Progenitor cell of endocrine pancreas (in vitro differentiated cells): ENCODE measurements around the gene LRP1B. TPM values are rescaled to one million over a fixed set of nuclear protein-coding genes. Genes with fewer than 3 reads are reported as not detected.

Experiments
- DNase-seq: peaks from one replicate; pipeline ENCODE4 v3.0.0; 2021; ENCODE audit warnings: low spot score; ENCODE audit not compliant: unreplicated experiment
- H3K27ac Mint-ChIP-seq: 2 replicates; pipeline ENCODE4 v1.8.0; 2021; ENCODE audit warnings: mild to moderate bottlenecking, moderate library complexity, mixed read lengths
- H3K27me3 Mint-ChIP-seq: 2 replicates; pipeline ENCODE4 v1.8.0; 2021; ENCODE audit warnings: mixed read lengths
- H3K36me3 Mint-ChIP-seq: 2 replicates; pipeline ENCODE4 v1.8.0; 2022; ENCODE audit warnings: mixed read lengths; ENCODE audit not compliant: insufficient read depth
- H3K4me1 Mint-ChIP-seq: 2 replicates; pipeline ENCODE4 v1.8.0; 2021; ENCODE audit warnings: low read depth, mixed read lengths
- H3K4me3 Mint-ChIP-seq: 2 replicates; pipeline ENCODE4 v1.8.0; 2021; ENCODE audit warnings: low read depth, mild to moderate bottlenecking, moderate library complexity, mixed read lengths
- H3K9me3 Mint-ChIP-seq: 2 replicates; pipeline ENCODE4 v1.8.0; 2021; ENCODE audit warnings: low read depth, mixed read lengths
- CTCF ChIP-seq: fragments of 200-600 bp; sonication (generic); IDR thresholded peaks from one replicate; pipeline ENCODE4 v1.5.0; 2021; ENCODE audit warnings: antibody characterized with exemption, mild to moderate bottlenecking; ENCODE audit not compliant: unreplicated experiment
- total RNA-seq: library from RNA; stranded (reverse); gene quantifications from 2 replicates; pipeline ENCODE4 v1.2.1, GENCODE V29; 2021

LRP1B gene
- total RNA-seq, 1 donor from 2014 or later, result 0.57 TPM

- Mint-ChIP-seq H3K9me3 (no peaks in the 10 kb centered on the region), H3K4me3 (no peak overlapping the region), H3K4me1 (peaks cover 2% of the 10 kb centered on the region), H3K27me3 (no peaks in the 10 kb centered on the region), H3K36me3 (no peaks in the 10 kb centered on the region), H3K27ac (no peak overlapping the region)
- no peak for DNase-seq
- TF ChIP-seq CTCF, result no peak
Measured at GRCh38 chr2:140337061-140337460, 1793.8 kb downstream of the LRP1B start.

- Mint-ChIP-seq H3K4me1 (no peaks in the 10 kb centered on the region), H3K27ac (no peak overlapping the region), H3K4me3 (no peak overlapping the region), H3K9me3 (no peaks in the 10 kb centered on the region), H3K36me3 (no peaks in the 10 kb centered on the region), H3K27me3 (no peaks in the 10 kb centered on the region)
- no peak for TF ChIP-seq CTCF
- no peak for DNase-seq
Measured at GRCh38 chr2:140316345-140316744, 1814.5 kb downstream of the LRP1B start.

- no peak for TF ChIP-seq CTCF
- no peak overlapping the region for H3K4me3 Mint-ChIP-seq
- no peaks in the 10 kb centered on the region for H3K9me3 Mint-ChIP-seq
- H3K4me1 Mint-ChIP-seq, result no peaks in the 10 kb centered on the region
- no peaks in the 10 kb centered on the region for H3K27me3 Mint-ChIP-seq
- no peak for DNase-seq
- no peak overlapping the region for H3K27ac Mint-ChIP-seq
- H3K36me3 Mint-ChIP-seq, result no peaks in the 10 kb centered on the region
Measured at GRCh38 chr2:140311905-140312304, 1818.9 kb downstream of the LRP1B start.

GRCh38 chr2:140308706-140309105 is 1822.1 kb downstream of the LRP1B start:
- Mint-ChIP-seq H3K4me3 (no peak overlapping the region), H3K27ac (no peak overlapping the region), H3K9me3 (peaks cover 6% of the 10 kb centered on the region), H3K27me3 (no peaks in the 10 kb centered on the region), H3K4me1 (no peaks in the 10 kb centered on the region), H3K36me3 (no peaks in the 10 kb centered on the region)
- no peak for DNase-seq
- no peak for TF ChIP-seq CTCF

GRCh38 chr2:140307532-140307931 is 1823.3 kb downstream of the LRP1B start:
- H3K36me3 Mint-ChIP-seq, result no peaks in the 10 kb centered on the region
- H3K4me1 Mint-ChIP-seq, result no peaks in the 10 kb centered on the region
- no peak for TF ChIP-seq CTCF
- DNase-seq, result no peak
- H3K27ac Mint-ChIP-seq, result no peak overlapping the region
- no peak overlapping the region for H3K4me3 Mint-ChIP-seq
- no peaks in the 10 kb centered on the region for H3K27me3 Mint-ChIP-seq
- peaks cover 6% of the 10 kb centered on the region for H3K9me3 Mint-ChIP-seq

- TF ChIP-seq CTCF, result no peak
- Mint-ChIP-seq H3K4me1 (peaks cover 1% of the 10 kb centered on the region), H3K9me3 (peaks cover 9% of the 10 kb centered on the region), H3K4me3 (no peak overlapping the region), H3K27me3 (no peaks in the 10 kb centered on the region), H3K36me3 (no peaks in the 10 kb centered on the region), H3K27ac (no peak overlapping the region)
- DNase-seq, result no peak
Measured at GRCh38 chr2:140295767-140296166, 1835.0 kb downstream of the LRP1B start.
